IPS-18c (cell line): ENCODE measurements around the gene TMCC1.

Experiments used
- H3K4me3 ChIP-seq: 2 replicates; pipeline ENCODE4 v1.7.0; 2013; ENCODE audit warnings: low read depth, mild to moderate bottlenecking, low read length, moderate library complexity; ENCODE audit not compliant: insufficient read depth
- H3K9me3 ChIP-seq: one replicate; pipeline ENCODE4 v1.6.1; 2013; ENCODE audit warnings: mild to moderate bottlenecking, low read length, moderate library complexity; ENCODE audit not compliant: control insufficient read depth, insufficient read depth

The TMCC1 gene

DNA sequence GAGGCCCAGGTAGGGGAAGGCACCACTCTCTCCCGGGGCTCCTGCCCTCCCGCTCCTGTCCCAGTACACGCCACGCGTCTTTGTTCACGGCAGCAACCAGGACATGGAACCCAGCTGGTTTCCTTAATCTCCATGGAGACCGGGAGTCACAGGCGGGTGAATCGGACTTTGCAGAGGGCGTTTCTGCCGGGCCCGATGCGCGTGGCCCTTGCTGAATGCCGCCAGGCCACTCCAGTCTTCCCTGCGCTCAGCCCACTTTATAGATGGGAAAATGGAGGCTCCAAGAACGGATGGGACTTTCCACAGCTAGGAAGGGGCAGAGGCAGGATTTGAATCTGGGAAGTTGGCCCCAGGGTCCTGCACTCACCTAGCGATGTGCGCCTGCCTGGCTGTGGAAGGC, 294.4 kb downstream of the TMCC1 start:
- H3K4me3 ChIP-seq, result no peak overlapping the region
- H3K9me3 ChIP-seq, result no peaks in the 10 kb centered on the region

DNA sequence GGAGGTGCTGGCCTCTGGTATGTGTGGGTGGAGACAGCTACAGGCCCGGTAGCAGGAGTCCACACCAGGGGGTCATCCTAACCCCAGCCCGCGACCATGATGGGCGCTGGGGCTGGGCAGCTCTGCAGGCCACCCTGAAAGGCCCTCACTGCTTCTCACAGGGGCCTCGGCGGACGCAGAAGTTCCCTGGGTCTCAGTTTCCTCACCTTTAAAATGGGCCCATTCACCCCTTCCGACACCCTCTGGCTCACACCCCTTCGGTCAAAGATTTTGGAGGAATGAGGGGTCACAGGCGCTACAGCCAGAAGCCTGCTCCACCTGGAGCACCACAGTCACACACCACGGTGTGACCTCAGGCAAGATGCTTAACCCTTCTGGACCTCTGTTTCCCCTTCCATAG, 295.0 kb downstream of the TMCC1 start:
- H3K9me3 ChIP-seq, result no peaks in the 10 kb centered on the region
- no peak overlapping the region for H3K4me3 ChIP-seq

DNA sequence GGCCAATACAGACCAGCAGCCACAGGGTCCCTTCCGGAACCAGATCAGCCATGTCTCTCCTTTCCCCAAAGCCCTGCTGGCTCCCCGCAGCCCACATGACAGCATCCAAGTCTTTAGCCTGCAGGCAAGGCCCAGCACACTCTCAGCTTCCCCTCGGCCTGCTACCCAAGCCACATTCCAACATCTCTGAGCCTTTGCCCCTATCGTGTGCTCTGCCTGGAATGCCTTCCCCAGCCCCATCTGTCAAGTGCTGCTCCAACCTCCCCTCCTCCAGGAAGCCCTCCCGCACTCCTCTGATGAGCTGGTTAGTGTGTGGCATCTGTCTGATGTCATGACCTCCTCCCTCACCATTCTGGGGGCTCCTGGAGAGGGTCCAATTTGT, 295.5 kb downstream of the TMCC1 start:
- no peaks in the 10 kb centered on the region for H3K9me3 ChIP-seq
- H3K4me3 ChIP-seq, result no peak overlapping the region
